Natural killer cell (primary cell): Measurements from ENCODE around the gene PCDH9. TPM values are rescaled to one million over a fixed set of nuclear protein-coding genes. Genes with fewer than 3 reads are reported as not detected.

Experiments
- ATAC-seq, 3 donors: fragments of 150-1000 bp in 2 of 3; fragments of 200-7000 bp in 1 of 3; cut with Tn5 transposase; 1 replicate in 1 of 3; 2 replicates in 2 of 3; pipeline ENCODE4 v1.10.0; 2021; ENCODE audit warnings: mild to moderate bottlenecking in 2 of 3, moderate library complexity in 2 of 3
- DNase-seq, 2 donors: peaks; one replicate each; pipeline versions ENCODE4 v3.0.0 to v3.0.0-alpha.2; 2013 to 2021; ENCODE audit warnings: mixed read lengths in 1 of 2
- H3K27ac ChIP-seq: one replicate; pipeline ENCODE4 v1.5.1; 2013; ENCODE audit warnings: mild to moderate bottlenecking, low read length
- H3K27me3 ChIP-seq: one replicate; pipeline ENCODE4 v1.6.1; 2013; ENCODE audit warnings: low read length; ENCODE audit not compliant: control insufficient read depth, insufficient read depth
- H3K36me3 ChIP-seq: one replicate; pipeline ENCODE4 v1.6.1; 2013; ENCODE audit warnings: low read length; ENCODE audit not compliant: control insufficient read depth, insufficient read depth
- H3K4me1 ChIP-seq: one replicate; pipeline ENCODE4 v1.6.1; 2013; ENCODE audit warnings: low read length; ENCODE audit not compliant: control insufficient read depth, insufficient read depth
- H3K4me3 ChIP-seq: one replicate; pipeline ENCODE4 v1.5.1; 2013; ENCODE audit warnings: low read length
- H3K9me3 ChIP-seq: one replicate; pipeline ENCODE4 v1.6.1; 2013; ENCODE audit warnings: low read length; ENCODE audit not compliant: control insufficient read depth, insufficient read depth
- H3K27ac Mint-ChIP-seq, 2 donors: one replicate each; pipeline ENCODE4 v1.8.0; 2022; ENCODE audit warnings: mild to moderate bottlenecking in 2 of 2, mixed read lengths in 2 of 2, moderate library complexity in 1 of 2
- H3K27me3 Mint-ChIP-seq, 2 donors: one replicate each; pipeline ENCODE4 v1.8.0; 2022; ENCODE audit warnings: low read depth in 2 of 2, mixed read lengths in 2 of 2
- H3K36me3 Mint-ChIP-seq: one replicate; pipeline ENCODE4 v1.8.0; 2022; ENCODE audit warnings: mixed read lengths
- H3K4me1 Mint-ChIP-seq, 2 donors: one replicate each; pipeline ENCODE4 v1.8.0; 2022; ENCODE audit warnings: mixed read lengths in 2 of 2
- H3K4me3 Mint-ChIP-seq: one replicate; pipeline ENCODE4 v1.8.0; 2022; ENCODE audit warnings: mild to moderate bottlenecking, moderate library complexity, mixed read lengths
- H3K9me3 Mint-ChIP-seq, 2 donors: one replicate each; pipeline ENCODE4 v1.8.0; 2022; ENCODE audit warnings: mixed read lengths in 2 of 2
- CTCF ChIP-seq: fragments of 200-600 bp; IDR thresholded peaks from one replicate; pipeline ENCODE4 v1.8.0; 2022; ENCODE audit warnings: antibody characterized with exemption
- WGBS: methylation state at CpG from one replicate; pipeline ENCODE4 v1.1.7; 2013; ENCODE audit warnings: missing lambda C conversion rate; ENCODE audit not compliant: insufficient coverage; 5-methylcytosine and 5-hydroxymethylcytosine counted together
- intact Hi-C: fragments of 100-400 bp; cut with micrococcal nuclease; formaldehyde crosslinking; loops from one replicate; pipeline ENCODE4 v1.14.2; 2022
- total RNA-seq, 4 donors: library from RNA; stranded (reverse); fragments of 120-200 nt in 1 of 4; gene quantifications; one replicate each; pipeline versions ENCODE4 v1.2.3 to v1.2.4, GENCODE V29; 2013 to 2022

The PCDH9 gene
- total RNA-seq, 3 donors from 2014 or later (not counting 1 experiment from before 2014, with no cell fraction given), result 0.43 to 1.5 (median 0.68) TPM

- no peak for ATAC-seq
- no peak for DNase-seq
- H3K4me3 ChIP-seq, result no peak overlapping the region
- TF ChIP-seq CTCF, result no peak
- no peaks in the 10 kb centered on the region for H3K36me3 Mint-ChIP-seq
- peaks cover 0 to 6% of the 10 kb centered on the region in 2 donors for H3K4me1 Mint-ChIP-seq
- no peaks in the 10 kb centered on the region for H3K27me3 ChIP-seq
- WGBS, result 8% methylated on average over 1 of the region's 1 CpG
- intact Hi-C loops, result no loop called here
- no peaks in the 10 kb centered on the region for H3K27me3 Mint-ChIP-seq
- H3K4me3 Mint-ChIP-seq, result no peak overlapping the region
- no peak overlapping the region for H3K27ac Mint-ChIP-seq
- H3K36me3 ChIP-seq, result no peaks in the 10 kb centered on the region
- H3K27ac ChIP-seq, result no peak overlapping the region
- H3K9me3 Mint-ChIP-seq, result peaks cover 8 to 11% of the 10 kb centered on the region in 2 donors
- H3K9me3 ChIP-seq, result no peaks in the 10 kb centered on the region
- H3K4me1 ChIP-seq, result no peaks in the 10 kb centered on the region
Observed at GRCh38 chr13:67075239-67075638, 154.9 kb downstream of the PCDH9 start.

DNA sequence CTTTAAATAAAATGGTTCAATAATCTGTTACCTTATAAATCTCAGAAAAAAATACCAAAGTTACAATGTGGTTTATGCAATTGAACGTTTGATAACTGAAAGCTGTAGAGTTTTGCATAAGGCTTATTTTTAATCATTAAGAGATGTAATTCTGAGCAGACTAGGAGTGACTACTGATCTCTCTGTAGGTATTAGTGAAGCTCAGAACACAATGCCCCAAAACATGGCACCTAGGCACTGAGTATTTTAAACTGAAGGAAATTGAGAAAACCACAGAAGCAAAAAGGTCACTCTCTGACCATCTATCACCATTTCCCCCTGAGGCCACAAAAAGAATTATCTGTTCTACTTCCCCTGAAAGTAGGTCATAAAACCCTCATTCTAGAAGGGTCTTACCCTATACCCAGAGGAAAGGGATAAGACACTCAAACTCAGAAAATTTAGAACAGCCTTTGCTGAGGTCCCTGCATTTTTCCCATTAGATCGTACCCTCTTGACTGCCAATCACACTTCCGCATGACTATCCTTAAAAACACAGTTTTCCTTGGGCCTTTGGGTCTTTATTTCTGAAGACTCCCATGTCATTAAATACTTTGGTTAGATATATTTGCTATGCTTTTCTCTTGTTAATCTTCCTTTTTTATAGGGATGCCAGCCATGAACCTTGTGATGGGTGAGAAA lies 158.1 kb downstream of the PCDH9 start:
- Histone ChIP-seq H3K4me1 (no peaks in the 10 kb centered on the region), H3K27me3 (no peaks in the 10 kb centered on the region), H3K9me3 (no peaks in the 10 kb centered on the region), H3K27ac (no peak overlapping the region), H3K4me3 (no peak overlapping the region), H3K36me3 (no peaks in the 10 kb centered on the region)
- 80% methylated on average over 3 of the region's 3 CpGs for WGBS
- intact Hi-C loops, result no loop called here
- peaks cover 0 to 6% of the 10 kb centered on the region in 2 donors for H3K4me1 Mint-ChIP-seq
- TF ChIP-seq CTCF, result no peak
- no peaks in the 10 kb centered on the region for H3K36me3 Mint-ChIP-seq
- no peak for DNase-seq
- H3K27ac Mint-ChIP-seq, result no peak overlapping the region
- ATAC-seq, result no peak
- no peak overlapping the region for H3K4me3 Mint-ChIP-seq
- H3K9me3 Mint-ChIP-seq, result peaks cover under 1% of the 10 kb centered on the region in 2 donors
- no peaks in the 10 kb centered on the region for H3K27me3 Mint-ChIP-seq

GRCh38 chr13:67070306-67070705 lies 159.8 kb downstream of the PCDH9 start:
- no peaks in the 10 kb centered on the region for H3K27me3 Mint-ChIP-seq
- DNase-seq, result no peak

More at GRCh38 chr13:67070306-67070705, 159.8 kb downstream of the PCDH9 start:
- Histone ChIP-seq H3K27me3 (no peaks in the 10 kb centered on the region), H3K9me3 (no peaks in the 10 kb centered on the region), H3K27ac (no peak overlapping the region), H3K4me1 (no peaks in the 10 kb centered on the region), H3K4me3 (no peak overlapping the region), H3K36me3 (no peaks in the 10 kb centered on the region)
- Mint-ChIP-seq H3K27ac (no peak overlapping the region), H3K4me1 (peaks cover 0 to 6% of the 10 kb centered on the region in 2 donors), H3K9me3 (no peaks in the 10 kb centered on the region), H3K4me3 (no peak overlapping the region), H3K36me3 (no peaks in the 10 kb centered on the region)
- no peak for ATAC-seq
- intact Hi-C loops, result no loop called here
- TF ChIP-seq CTCF, result no peak
